ENCODE results near the gene ZG16.
"Not testable (repeated sequence)": the region's sequence is repeated elsewhere in the genome, so short reads cannot be mapped to it uniquely, and the experiment has no call there.

Gene ZG16, protein sequence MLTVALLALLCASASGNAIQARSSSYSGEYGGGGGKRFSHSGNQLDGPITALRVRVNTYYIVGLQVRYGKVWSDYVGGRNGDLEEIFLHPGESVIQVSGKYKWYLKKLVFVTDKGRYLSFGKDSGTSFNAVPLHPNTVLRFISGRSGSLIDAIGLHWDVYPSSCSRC

DNA sequence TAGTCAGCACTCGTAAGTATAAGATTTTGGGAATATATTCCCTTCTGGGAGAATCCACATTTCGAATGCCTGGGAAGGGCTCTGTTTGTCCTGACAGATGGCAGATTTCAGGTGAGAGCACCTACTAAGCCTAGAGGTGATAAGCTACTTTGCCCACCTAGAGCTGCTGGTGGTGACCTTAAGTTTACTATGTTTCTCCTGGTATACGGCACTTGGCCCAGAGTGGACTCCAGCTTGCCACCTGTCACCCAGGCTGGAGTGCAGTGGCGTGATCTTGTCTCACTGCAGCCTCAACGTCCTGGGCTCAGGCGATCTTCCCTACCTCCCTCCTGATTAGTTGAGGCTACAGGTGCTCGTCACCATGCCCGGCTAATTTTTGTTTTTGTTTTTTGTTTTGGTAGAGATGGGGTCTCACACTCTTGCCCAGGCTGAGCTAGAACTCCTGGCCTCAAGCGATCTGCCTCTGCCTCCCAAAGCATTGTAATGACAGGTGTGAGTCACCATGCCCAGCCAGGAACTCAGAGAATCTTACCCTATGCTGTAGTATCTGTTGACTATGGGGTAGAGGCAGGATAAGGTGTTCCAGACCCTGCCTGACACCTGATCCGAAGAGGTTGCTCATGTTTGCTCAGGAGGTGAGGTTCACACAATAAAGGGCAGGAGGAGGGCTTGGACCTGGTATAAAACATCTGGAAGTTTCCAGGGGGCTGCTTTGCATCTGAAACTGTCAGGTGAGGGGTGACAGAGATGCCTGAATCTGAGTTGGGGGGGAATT, at the start of gene ZG16:
Gene ZG16, plus strand, starts transcription at position 681 of the 775 bp plus-strand sequence. CDS start 1,011 bp downstream, outside the sequence.
- DNase-seq (ENCODE audit: low spot score), result no peak

DNA sequence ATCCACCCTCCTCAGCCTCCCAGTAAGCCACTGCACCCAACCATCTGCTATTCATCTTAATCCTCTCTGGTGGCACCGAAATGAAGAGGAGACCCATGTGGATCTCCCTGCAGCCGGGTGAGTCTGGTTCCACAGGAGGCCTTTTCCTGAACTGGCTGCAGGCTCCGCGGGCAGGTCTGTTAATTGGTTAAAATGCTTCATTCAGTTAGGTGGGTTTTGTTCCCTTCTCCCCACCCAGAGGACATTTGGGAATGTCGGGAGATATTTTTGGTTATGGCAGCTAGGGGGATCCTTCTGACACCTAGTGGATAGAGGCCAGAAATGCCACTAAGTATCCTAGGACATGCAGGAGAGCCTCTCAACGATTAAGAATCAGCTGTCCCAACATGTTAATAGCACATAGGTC, 48.9 kb upstream of the ZG16 start:
- DNase-seq (ENCODE audit: low spot score), result no peak

DNA sequence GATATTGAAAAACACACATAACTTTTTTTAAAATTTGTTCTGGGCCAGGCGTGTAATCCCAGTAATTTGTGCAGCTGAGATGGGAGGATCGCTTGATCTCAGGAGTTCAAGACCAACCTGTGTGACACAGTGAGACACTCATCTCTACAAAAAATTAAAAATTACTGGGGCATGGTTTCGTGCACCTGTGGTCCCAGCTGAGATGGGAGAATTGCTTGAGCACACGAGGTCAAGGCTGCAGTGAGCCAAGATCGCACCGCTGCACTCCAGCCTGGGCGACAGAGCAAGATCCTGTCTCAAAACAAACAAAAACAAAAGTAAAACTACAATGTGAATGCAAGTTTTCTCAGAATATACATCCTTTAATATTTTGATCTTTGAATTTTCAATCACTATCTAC, 47.4 kb upstream of the ZG16 start:
- no peak for DNase-seq (ENCODE audit: low spot score)

DNA sequence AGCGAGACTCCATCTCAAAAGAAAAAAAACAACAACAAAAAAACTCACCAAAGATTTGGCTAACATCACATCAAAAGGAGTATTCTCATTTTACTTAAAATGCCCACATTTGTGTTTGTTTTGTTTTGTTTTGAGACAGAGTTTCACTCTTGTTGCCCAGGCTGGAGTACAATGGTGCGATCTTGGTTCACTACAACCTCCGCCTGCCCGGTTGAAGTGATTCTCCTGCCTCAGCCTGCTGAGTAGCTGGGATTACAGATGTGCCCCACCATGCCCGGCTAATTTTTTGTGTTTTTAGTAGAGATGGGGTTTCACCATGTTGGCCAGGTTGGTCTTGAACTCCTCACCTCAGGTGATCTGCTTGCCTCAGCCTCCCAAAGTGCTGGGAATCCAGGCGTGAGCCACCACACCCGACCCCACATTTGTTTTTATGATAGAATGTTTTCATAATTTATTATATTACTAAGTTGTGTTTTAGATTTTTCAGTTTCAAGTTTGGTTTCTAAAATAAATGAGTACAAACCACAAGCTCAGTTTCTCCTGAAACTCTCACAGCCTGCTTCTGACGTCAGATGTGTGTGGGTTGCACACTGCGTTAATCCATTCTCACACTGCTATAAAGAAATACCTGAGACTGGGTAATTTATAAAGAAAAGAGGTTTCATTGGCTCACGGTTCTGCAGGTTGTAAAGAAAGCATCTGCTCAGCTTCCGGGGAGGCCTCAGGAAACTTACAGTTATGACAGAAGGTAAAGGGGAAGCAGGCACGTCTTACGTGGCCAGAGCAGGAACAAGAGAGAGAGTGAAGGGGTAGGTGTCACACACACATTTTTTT, 46.1 kb upstream of the ZG16 start:
- not testable (repeated sequence) for DNase-seq (ENCODE audit: low spot score)

DNA sequence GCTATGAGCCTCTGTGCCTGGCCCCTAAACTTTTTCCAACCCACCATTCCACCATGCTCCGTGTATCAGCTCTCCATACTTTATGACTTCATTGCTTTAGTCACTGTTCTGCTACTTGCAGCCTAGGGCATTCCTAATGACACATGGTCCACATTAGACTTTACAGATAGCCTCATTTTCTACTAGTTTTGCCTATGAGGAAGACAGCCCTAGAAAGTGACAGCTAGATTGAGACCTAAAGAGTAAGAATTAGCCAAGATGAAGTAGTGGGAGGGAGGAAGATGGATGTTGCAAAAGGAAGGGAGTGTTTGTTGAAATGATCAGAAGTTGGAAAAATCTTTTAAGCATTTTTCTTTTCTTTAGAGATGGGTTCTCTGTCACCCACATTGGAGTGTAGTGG, 43.3 kb upstream of the ZG16 start:
- no peak for DNase-seq (ENCODE audit: low spot score)

DNA sequence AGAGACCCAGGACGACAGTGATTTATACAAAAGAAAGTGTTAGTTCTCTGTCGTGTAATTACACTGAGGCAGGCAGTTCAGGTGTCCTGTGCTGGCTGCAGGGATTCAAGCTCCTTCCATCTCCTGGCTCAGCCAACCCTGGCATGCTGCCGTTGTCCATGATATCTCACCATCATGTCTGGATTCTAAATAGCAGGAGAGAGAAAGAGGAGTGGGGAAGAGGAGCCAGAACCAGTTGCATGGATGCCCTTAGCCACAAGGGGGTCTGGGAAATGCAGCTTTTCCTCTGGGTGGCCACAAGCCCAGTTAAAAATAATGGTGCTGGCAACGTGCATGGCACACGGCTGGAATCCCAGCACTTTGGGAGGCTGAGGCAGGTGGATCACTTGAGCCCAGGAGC, 41.9 kb upstream of the ZG16 start:
- DNase-seq (ENCODE audit: low spot score), result no peak

DNA sequence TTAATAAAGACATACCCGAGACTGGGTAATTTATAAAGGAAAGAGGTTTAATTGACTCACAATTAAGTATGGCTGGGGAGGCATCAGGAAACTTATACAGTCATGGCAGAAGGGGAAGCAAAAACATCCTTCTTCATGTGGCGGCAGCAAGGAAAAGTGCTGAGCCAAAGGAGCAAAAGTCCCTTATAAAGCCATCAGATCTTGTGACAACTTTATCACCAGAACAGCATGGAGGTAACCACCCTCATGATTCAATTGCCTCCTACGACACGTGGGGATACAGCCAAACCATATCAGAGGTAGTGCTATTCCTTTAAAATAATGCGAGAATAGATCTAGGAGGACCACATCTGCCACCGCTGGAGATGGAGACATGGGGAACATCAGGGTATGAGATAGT, 41.3 kb upstream of the ZG16 start:
- DNase-seq (ENCODE audit: low spot score), result no peak

DNA sequence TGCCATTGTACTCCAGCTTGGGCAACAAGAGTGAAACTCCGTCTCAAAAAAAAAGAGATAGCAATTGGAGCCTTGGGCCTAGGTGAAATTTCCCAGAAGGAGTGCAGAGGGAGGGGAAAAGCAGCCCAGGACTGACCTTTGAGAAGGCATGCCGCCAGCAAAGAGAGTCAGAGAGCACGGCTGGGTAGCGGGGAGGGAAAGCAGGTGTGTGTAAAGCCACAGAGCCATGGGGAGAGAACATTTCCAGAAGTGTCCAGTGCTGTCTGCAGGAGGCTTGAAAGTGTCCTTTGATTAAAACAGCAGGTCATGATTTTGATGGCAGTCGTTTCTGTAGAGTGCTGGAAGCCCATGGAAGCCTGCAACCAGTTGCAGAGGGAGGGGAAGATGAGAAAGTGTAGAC, 40.3 kb upstream of the ZG16 start:
- no peak for DNase-seq (ENCODE audit: low spot score)

DNA sequence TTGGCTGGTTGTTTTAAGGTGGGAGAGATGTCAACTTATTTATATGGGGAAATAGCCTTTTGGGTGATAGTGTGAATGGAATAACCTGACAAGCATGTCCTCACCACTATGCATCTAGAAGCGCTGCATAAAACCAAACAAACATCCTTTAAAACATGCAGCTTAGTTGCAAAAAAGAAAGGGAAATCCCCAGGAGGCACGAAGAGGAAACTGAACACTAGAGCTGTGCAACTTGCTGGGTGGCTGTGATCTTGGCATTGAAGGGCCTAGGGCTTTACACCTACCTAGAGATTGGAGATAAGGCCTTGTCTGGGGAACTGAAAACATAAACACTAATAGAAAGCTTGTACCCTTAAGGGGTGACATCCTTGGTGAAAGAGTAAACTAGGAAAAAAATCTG, 39.5 kb upstream of the ZG16 start:
- no peak for DNase-seq (ENCODE audit: low spot score)

DNA sequence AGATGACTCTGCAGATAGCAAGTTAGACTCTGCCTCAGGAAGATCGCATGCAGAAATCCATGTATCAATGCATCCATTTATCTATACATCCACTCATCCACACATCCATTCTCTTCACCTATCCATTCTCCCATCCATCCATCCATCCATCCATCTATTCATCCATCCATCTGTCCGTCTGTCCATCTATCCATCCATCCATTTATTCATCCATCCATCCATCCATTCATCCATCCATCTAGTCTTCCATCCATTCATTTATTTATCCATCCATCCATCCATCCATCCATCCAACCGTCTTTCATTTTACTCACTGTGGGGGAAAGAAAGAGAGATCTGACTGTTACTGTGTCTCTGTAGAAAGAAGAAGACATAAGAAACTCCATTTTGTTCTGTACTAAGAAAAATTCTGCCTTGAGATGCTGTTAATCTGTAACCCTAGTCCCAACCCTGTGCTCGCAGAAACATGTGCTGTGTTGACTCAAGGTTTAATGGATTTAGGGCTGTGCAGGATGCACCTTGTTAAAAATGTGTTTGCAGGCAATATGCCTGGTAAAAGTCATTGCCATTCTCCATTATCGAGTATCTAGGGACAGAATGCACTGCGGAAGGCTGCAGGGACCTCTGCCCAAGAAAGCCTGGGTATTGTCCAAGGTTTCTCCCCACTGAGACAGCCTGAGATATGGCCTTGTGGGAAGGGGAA, 38.0 kb upstream of the ZG16 start:
- not testable (repeated sequence) for DNase-seq (ENCODE audit: low spot score)

DNA sequence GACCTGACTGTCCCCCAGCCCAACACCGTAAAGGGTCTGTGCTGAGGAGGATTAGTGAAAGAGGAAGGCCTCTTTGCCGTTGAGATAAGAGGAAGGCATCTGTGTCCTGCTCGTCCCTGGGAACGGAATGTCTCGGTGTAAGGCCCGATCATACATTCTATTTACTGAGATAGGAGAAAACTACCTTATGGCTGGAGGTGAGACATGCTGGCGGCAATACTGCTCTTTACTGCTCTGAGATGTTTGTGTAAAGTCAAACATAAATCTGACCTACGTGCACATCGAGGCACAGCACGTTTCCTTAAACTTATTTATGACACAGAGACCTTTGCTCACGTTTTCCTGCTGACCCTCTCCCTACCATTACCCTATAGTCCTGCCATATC, 37.4 kb upstream of the ZG16 start:
- not testable (repeated sequence) for DNase-seq (ENCODE audit: low spot score)

DNA sequence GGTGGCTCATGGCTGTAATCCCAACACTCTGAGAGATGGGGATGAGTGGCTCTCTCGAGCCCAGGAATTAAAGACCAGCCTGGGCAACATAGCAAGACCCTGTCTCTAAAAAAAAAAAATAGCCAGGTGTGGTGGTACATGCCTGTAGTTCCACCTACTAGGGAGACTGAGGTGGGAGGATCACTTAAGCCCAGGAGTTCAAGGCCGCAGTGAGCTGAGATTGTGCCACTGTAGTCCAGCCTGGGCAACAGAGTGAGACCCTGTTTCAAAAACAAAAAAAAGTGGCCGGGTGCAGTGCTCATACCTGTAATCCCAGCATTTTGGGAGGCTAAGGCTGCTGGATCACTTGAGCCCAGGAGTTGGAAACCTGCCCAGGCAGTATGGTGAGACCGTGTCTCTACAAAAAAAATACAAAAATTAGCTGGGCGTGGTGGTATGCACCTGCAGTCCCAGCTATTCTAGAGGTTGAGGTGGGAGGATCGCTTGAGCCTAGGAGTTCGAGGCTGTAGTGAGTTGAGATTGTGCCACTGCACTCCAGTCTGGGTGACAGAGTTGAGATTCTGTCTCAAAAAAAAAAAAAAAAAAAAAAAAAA, 35.3 kb upstream of the ZG16 start:
- DNase-seq (ENCODE audit: low spot score), result no peak

DNA sequence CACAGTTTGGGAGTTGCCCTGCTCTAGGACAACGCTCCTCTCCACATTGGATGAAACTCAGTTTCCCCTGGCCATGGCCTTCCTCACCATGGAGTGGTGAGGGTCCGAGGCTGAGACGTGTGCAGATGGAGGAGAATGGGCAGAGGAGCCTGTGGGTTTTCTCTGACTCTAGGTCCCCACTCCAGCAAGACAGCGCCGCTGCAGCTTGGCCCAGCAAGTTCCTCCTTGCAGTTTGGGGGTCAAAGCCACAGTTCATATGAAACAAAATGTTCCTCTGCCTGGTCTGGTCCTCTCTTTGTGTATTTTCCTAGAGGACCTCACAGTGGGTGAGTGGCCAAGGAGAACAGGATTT, 34.6 kb upstream of the ZG16 start:
- DNase-seq (ENCODE audit: low spot score), result no peak

DNA sequence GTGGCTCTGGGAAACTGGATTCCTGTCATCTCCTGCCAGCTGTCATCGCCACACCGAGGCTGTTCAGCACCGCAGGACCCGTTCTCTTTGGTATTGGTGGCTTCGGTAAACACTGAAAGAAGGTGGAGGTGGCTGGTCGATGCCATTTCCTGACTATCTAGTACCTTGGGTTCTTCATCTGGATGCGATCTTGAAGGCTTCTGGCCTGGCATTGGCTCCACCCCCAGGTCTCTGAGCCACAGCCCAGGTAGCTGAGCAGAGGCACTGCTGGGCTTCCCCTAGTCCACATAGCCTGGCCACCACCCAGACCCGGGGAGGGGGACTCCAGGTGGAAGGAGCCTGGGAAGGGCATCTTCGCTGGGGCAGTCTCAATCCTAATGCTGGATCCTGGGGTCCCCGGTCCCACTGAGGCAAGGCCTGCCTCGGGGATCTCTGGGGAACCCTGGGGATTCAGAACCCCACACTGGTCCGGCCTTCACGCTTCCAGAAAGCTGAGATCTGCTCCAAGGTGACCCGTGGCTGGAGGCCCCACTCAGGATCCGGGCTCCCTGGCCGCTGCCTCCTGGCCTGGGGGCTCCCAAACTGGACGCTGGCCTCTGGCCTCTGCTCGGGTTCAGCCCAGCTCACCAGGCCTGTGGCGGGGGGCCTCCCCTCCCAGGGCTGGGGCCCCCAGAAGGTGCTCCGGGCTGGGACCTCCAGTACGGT, 34.1 kb upstream of the ZG16 start:
- DNase-seq (ENCODE audit: low spot score), result no peak

DNA sequence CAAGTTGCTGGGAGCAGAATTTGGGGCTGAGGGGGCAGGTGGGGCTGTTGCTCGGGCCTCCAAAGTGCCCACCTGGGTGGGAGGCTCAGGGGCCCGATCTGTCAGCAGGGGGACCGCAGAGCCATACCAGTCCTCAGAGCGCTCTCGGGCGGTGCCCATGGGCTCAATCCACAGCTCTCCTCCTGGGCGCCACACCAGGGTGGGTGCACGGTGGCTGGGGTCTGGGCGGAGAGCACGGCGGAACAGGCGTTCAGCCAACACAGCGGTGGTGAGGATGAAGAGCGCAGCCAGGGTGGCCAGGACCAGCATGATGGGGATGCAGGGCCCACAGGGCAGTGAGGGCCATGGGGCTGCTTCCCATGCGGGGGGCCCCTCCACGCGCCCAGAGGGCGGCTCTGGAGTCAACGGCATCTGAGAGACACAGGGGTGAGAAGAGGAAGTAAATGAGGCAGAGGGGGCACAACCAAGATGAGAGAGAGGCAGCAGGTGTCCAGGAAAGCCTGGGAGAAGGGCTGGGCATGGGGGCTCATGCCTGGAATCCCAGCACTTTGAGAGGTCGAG, 33.4 kb upstream of the ZG16 start:
- no peak for DNase-seq (ENCODE audit: low spot score)

DNA sequence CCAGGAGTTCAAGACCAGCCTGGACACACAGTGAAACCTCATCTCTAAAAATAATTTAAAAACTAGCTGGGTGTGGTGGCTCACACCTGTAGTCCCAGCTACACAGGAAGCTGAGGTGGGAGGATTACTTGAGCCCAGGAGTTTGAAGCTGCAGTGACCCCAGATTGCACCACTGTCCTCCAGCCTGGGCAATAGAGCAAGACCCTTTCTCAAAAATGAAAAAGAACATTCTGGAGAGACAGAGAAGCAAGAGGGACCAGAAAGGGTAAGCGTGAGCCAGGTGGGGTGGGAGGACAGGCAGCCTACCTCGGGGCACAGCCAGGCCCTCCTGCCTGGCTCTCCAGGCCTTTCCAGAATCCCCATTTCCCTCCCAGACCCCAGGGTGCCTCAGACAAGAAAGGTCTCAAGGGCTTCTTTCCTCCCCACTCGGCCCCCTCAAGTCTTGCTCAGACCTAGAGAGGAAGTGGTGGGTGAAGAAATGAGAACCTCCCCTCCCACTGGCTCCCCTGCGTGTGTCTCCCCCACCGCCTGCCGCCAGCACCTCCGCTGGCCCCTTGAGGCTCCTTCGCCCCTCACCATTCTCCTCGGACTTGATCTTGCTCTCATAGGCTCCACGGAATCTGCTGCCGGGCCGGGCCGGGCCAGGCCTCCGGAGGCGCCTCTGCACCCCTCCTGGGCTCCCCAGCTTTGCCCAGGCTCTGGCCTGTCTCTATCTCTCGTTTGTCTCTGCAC, 32.8 kb upstream of the ZG16 start:
- DNase-seq (ENCODE audit: low spot score), result no peak

DNA sequence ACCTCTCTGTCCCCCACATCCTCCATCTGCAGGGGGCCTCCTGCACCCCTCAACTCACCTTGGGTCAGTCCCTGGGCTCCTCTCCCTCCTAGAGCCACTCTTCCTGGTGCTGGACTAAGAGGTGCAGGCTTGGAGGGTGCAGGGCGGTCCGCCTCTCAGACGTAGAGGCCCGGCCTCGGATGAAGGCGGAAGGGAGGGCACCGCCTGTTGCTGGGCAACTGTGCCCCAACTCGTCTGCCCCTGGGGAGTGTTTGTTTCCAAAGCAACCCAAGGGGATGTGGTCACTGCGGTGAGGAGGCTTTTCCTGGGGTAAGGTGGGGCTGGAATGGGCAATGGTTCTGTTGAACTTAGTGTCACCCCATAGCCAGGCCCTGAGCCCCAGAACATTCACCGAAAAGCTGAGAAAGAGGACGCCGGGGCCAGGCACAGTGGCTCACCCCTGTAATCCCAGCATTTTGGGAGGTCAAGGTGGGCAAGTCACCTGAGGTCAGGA, 32.2 kb upstream of the ZG16 start, which contains the start of gene C16orf54:
Gene C16orf54, minus strand, starts transcription at position 138 of the 493 bp plus-strand sequence. CDS start 1,039 bp downstream, outside the sequence.
- DNase-seq (ENCODE audit: low spot score), result no peak

DNA sequence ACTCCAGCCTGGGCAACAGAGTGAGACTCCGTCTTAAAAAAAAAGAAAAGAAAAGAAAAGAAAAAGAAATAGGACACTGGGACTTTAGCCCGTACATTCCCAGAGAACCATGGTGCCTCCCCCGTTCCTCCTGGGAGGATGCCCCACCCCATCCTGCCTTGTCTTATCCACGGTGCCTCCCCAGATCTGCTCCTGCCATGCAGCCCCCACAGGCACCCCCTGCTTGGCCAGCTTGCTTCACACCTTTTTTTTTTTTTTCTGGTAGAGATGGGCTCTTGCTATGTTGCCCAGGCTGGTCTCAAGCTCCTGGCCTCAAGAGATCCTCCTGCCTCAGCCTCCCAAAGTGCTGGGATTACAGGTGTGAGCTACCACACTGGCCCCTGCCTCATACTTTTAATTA, 31.5 kb upstream of the ZG16 start:
- not testable (repeated sequence) for DNase-seq (ENCODE audit: low spot score)

DNA sequence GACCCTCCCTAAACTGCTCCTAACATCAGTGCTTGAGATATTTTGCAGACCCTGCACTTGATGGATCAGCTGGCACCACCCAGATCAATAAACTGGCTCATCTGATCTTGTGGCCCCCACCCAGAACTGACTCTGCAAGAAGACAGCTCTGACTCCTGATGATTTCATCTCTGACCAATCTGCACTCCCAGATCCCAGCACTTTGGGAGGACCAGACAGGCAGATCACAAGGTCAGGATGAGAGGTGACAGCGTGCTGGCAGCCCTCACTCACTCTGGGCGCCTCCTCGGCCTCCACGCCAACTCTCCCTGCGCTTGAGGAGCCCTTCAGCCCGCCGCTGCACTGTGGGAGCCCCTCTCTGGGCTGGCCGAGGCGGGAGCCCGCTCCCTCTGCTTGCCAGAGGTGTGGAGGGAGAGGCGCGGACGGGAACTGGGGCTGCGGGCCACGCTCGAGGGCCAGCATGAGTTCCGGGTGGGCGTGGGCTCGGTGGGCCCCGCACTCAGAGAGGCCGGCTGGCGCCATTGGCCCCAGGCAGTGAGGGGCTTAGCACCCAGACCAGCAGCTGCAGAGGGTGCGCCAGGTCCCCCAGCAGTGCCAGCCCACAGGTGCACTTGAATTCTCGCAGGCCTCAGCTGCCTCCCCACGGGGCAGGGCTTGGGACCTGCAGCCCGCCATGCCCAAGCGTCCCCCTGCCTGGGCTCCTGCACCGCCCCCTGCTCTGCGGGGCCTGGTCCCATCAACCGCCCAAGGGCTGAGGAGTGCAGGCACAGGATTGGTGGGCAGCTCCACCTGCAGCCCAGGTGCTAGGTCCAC, 29.9 kb upstream of the ZG16 start:
- no peak for DNase-seq (ENCODE audit: low spot score)

Measured in ecto neural progenitor cell (in vitro differentiated cells).